ENCODE measurements around the gene HIBCH.
"Not testable (repeated sequence)": the region's sequence is repeated elsewhere in the genome, so short reads cannot be mapped to it uniquely, and the experiment has no call there.

The HIBCH gene

DNA sequence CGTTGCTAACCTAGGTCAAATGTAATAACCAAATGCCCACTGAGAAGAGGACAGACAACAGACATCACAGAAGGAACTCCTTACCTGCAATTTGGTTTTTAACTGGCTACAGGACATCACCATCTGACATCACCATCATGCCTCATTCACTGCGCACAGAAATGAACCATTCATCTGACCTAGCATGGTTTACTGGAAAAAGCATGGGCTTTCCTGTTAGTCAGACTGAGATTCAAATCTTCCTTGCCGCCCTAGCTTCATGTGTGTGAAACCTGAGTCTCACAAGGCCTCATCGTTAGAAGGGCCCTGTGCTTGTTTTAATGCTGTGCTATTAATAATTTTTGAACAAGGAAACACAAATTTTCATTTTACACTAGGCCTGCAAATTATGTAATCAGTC, 1.1 kb upstream of the HIBCH start:
- H3K36me3 Mint-ChIP-seq (ENCODE audit: low read depth), result peaks cover 5% of the 10 kb centered on the region
- peak overlapping the region; percentile 79 to 94 (median 90) for H3K27ac Mint-ChIP-seq
- TF ChIP-seq, protein P1, sequence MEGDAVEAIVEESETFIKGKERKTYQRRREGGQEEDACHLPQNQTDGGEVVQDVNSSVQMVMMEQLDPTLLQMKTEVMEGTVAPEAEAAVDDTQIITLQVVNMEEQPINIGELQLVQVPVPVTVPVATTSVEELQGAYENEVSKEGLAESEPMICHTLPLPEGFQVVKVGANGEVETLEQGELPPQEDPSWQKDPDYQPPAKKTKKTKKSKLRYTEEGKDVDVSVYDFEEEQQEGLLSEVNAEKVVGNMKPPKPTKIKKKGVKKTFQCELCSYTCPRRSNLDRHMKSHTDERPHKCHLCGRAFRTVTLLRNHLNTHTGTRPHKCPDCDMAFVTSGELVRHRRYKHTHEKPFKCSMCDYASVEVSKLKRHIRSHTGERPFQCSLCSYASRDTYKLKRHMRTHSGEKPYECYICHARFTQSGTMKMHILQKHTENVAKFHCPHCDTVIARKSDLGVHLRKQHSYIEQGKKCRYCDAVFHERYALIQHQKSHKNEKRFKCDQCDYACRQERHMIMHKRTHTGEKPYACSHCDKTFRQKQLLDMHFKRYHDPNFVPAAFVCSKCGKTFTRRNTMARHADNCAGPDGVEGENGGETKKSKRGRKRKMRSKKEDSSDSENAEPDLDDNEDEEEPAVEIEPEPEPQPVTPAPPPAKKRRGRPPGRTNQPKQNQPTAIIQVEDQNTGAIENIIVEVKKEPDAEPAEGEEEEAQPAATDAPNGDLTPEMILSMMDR (IDR thresholded peaks at IDR 0.05; ENCODE audit: unreplicated experiment in 3 of 3), result no peak
- H3K4me3 Mint-ChIP-seq, result peak overlapping the region in 1 of 3 experiments; percentile 56
- H3K4me1 Mint-ChIP-seq, result peaks cover 32% of the 10 kb centered on the region
- no peaks in the 10 kb centered on the region for H3K9me3 Mint-ChIP-seq
- no peaks in the 10 kb centered on the region for H3K27me3 Mint-ChIP-seq (ENCODE audit: low read depth)

DNA sequence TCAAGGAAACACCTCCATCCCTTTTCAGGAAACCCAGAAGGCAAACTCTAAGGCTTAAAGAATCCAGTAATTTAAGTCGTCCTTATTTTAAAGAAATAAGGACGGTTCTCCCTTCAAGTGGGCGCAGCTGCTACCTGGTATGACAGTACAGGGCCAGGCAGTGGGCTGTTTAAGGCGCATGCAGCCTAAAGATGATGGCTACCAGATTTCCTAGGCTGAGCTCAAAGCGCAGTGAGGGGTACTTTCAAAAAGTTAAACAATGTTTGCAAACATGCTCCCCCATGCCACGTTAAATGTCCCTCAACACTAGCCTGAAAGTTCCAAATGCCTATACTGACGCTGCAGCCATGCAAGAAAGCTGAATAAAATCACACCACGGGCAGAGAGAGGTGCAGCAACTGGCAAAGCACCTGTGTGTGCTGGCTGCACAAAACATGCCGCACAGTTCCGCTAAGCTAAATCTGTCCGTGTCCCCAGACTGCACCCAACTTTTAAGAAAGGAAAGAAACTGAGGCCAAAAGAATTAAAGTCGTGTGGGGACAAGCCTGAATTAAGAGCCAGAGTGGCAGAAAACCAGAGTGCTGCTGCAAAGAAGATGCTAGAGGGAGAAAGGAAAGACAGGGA, 583 bp downstream of the HIBCH start:
- H3K27ac Mint-ChIP-seq, result peak overlapping the region; percentile 79 to 94 (median 90)
- peaks cover 38% of the 10 kb centered on the region for H3K4me1 Mint-ChIP-seq
- no peaks in the 10 kb centered on the region for H3K27me3 Mint-ChIP-seq (ENCODE audit: low read depth)
- peak overlapping the region; percentile 94 to 99 (median 97) for H3K4me3 Mint-ChIP-seq
- no peaks in the 10 kb centered on the region for H3K9me3 Mint-ChIP-seq
- peaks cover 5% of the 10 kb centered on the region for H3K36me3 Mint-ChIP-seq (ENCODE audit: low read depth)
- TF ChIP-seq, protein P1 (IDR thresholded peaks at IDR 0.05; ENCODE audit: unreplicated experiment in 3 of 3), result no peak

- peaks cover 5% of the 10 kb centered on the region for H3K36me3 Mint-ChIP-seq (ENCODE audit: low read depth)
- H3K27me3 Mint-ChIP-seq (ENCODE audit: low read depth), result no peaks in the 10 kb centered on the region
- peaks cover 38% of the 10 kb centered on the region for H3K4me1 Mint-ChIP-seq
- H3K4me3 Mint-ChIP-seq, result peak overlapping the region; percentile 94 to 99 (median 97)
- H3K27ac Mint-ChIP-seq, result peak overlapping the region; percentile 79 to 94 (median 90)
- TF ChIP-seq, protein P1 (IDR thresholded peaks at IDR 0.05; ENCODE audit: unreplicated experiment in 3 of 3), result no peak
- no peaks in the 10 kb centered on the region for H3K9me3 Mint-ChIP-seq
Observed at GRCh38 chr2:190318514-190318913, 1.1 kb downstream of the HIBCH start.

DNA sequence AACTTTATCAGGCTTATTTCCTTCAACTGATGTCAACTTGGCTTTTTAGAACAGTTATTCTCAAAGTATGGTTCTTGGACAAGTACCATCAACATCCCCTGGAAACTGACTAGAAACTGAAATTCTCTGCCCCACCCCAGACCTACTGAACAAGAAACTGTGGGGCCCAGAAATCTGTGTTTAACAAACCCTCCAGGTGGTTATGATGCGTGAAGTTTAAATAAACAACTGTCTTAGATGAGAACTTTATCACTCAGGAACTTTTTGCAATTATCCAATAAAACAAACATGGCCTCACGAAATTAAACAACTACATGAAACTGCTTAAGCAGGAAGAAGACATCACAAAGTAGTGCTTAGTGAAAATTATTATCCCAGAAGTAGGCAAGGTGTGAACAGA, 4.4 kb downstream of the HIBCH start:
- Mint-ChIP-seq H3K36me3 (ENCODE audit: low read depth) (peaks cover 25% of the 10 kb centered on the region), H3K4me1 (peaks cover 34% of the 10 kb centered on the region), H3K27me3 (ENCODE audit: low read depth) (no peaks in the 10 kb centered on the region), H3K4me3 (peak overlapping the region in 2 of 3 experiments; percentile 6 to 32), H3K27ac (no peak overlapping the region), H3K9me3 (no peaks in the 10 kb centered on the region)
- TF ChIP-seq, protein P1 (IDR thresholded peaks at IDR 0.05; ENCODE audit: unreplicated experiment in 3 of 3), result no peak

DNA sequence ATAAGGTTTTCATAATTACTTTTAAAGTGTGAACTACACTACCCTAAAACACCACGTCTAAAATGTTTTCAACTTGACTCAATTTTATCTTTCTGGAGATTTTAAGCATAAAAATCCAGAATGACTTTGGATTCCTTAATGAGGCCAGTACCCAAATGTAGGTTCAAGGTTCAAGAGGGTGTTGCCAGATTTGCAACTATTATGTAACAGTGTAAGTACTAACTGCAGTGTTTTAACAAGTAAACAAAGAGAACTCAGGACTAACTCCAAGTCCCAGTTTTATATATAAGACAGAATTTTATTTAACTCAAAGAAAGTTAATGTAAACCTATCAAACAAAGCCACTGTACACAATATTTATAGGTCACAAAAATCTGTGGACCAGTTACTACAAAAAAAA, 5.7 kb downstream of the HIBCH start:
- H3K4me3 Mint-ChIP-seq, result no peak overlapping the region
- peaks cover 34% of the 10 kb centered on the region for H3K36me3 Mint-ChIP-seq (ENCODE audit: low read depth)
- H3K27ac Mint-ChIP-seq, result no peak overlapping the region
- peaks cover 28% of the 10 kb centered on the region for H3K4me1 Mint-ChIP-seq
- H3K27me3 Mint-ChIP-seq (ENCODE audit: low read depth), result no peaks in the 10 kb centered on the region
- no peaks in the 10 kb centered on the region for H3K9me3 Mint-ChIP-seq
- TF ChIP-seq, protein P1 (IDR thresholded peaks at IDR 0.05; ENCODE audit: unreplicated experiment in 3 of 3), result no peak

DNA sequence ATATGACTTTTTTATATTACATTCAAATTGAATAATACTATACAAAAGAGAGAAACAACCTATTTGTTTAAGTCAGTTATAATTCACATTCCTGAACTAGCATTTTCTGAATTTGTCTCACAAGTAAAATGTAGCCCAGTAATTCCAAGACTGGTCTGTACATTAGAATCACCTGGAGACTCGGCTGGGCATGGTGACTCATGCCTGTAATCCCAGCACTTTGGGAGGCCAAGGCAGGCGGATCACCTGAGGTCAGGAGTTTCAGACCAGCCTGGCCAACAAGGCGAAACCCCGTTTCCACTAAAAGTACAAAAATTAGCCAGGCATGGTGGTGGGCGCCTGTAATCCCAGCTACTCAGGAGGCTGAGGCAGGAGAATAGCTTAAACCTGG, 7.0 kb downstream of the HIBCH start:
- peaks cover 46% of the 10 kb centered on the region for H3K36me3 Mint-ChIP-seq (ENCODE audit: low read depth)
- not testable (repeated sequence) for H3K4me3 Mint-ChIP-seq

More for the DNA sequence above, 7.0 kb downstream of the HIBCH start:
- H3K27ac Mint-ChIP-seq; H3K9me3 Mint-ChIP-seq; H3K27me3 Mint-ChIP-seq (ENCODE audit: low read depth): not testable (repeated sequence)
- H3K4me1 Mint-ChIP-seq, result peaks cover 20% of the 10 kb centered on the region
